SK-MEL-5 (cell line): ENCODE data around the gene SMTNL1. TPM values are rescaled to one million over a fixed set of nuclear protein-coding genes. Genes with fewer than 3 reads are reported as not detected.

Experiments used
- small RNA-seq, 2 experiments: library from RNA; depleted of rRNA; stranded (forward); fragments of <200 nt; gene quantifications; one replicate each; pipeline ENCODE3, GENCODE V24; 2014
- total RNA-seq: library from RNA; depleted of rRNA; stranded (reverse); fragments of >200 nt; shearing (Covaris generic); gene quantifications from 2 replicates; pipeline ENCODE4 v1.2.3, GENCODE V29; 2014; rRNA removed

The SMTNL1 gene
- total RNA-seq, 1 experiment from 2014 or later, result not detected

Small RNA genes lying within 50 kb of the gene (small RNA-seq; reads per million reads assigned to genes)
- 0 reads per million in 2 experiments for gene RN7SL605P

Other genes starting within 250 kb of the SMTNL1 start
- gene TNKS1BP1, start 212.6 kb upstream of the SMTNL1 start, total RNA-seq, result 8.1 and 9.0 TPM in 2 replicates
- gene SSRP1, start 201.7 kb upstream of the SMTNL1 start, total RNA-seq, result 71.2 and 76.2 TPM in 2 replicates
- not detected in 2 replicates for gene P2RX3, start 199.2 kb upstream of the SMTNL1 start, total RNA-seq
- gene PRG3, start 156.4 kb upstream of the SMTNL1 start, total RNA-seq, result not detected in 2 replicates
- gene PRG2, start 146.9 kb upstream of the SMTNL1 start, total RNA-seq, result not detected in 2 replicates
- 30.6 and 37.0 TPM in 2 replicates for gene SLC43A3, start 110.5 kb upstream of the SMTNL1 start, total RNA-seq
- 0.29 and 1.1 TPM in 2 replicates for gene RTN4RL2, start 77.1 kb upstream of the SMTNL1 start, total RNA-seq
- 10.1 and 11.2 TPM in 2 replicates for gene SLC43A1, start 21.9 kb upstream of the SMTNL1 start, total RNA-seq
- 48.5 and 51.6 TPM in 2 replicates for gene TIMM10, start 6.8 kb upstream of the SMTNL1 start, total RNA-seq
- 17.0 and 22.4 TPM in 2 replicates for gene UBE2L6, start 30.1 kb downstream of the SMTNL1 start, total RNA-seq
- gene SERPING1, start 60.1 kb downstream of the SMTNL1 start, total RNA-seq, result not detected in 2 replicates
- 4.5 and 5.3 TPM in 2 replicates for gene YPEL4, start 112.3 kb downstream of the SMTNL1 start, total RNA-seq
- gene CLP1, start 120.2 kb downstream of the SMTNL1 start, total RNA-seq, result 17.8 and 19.2 TPM in 2 replicates
- 28.7 and 30.4 TPM in 2 replicates for gene ZDHHC5, start 130.5 kb downstream of the SMTNL1 start, total RNA-seq
- gene MED19, start 174.6 kb downstream of the SMTNL1 start, total RNA-seq, result 14.1 and 20.3 TPM in 2 replicates
- gene TMX2, start 175.0 kb downstream of the SMTNL1 start, total RNA-seq, result 238 and 245 TPM in 2 replicates
- gene SELENOH, start 203.9 kb downstream of the SMTNL1 start, total RNA-seq, result 171 and 183 TPM in 2 replicates
- not detected in 2 replicates for gene BTBD18, start 214.2 kb downstream of the SMTNL1 start, total RNA-seq
- 51.6 and 53.8 TPM in 2 replicates for gene CTNND1, start 224.2 kb downstream of the SMTNL1 start, total RNA-seq